HG03469 (cell line): Measurements from ENCODE around the gene RHOH.

Experiments
- ATAC-seq: cut with Tn5 transposase; IDR thresholded peaks from one replicate; pipeline ENCODE4 v1.9.1; 2021; ENCODE audit warnings: mild to moderate bottlenecking, moderate library complexity, moderate number of reproducible peaks; ENCODE audit not compliant: unreplicated experiment

Gene RHOH

GRCh38 chr4:40232610-40233009 is 35.8 kb downstream of the RHOH start:
- no peak for ATAC-seq

GRCh38 chr4:40233227-40233626 is 36.4 kb downstream of the RHOH start:
- ATAC-seq: no peak

DNA sequence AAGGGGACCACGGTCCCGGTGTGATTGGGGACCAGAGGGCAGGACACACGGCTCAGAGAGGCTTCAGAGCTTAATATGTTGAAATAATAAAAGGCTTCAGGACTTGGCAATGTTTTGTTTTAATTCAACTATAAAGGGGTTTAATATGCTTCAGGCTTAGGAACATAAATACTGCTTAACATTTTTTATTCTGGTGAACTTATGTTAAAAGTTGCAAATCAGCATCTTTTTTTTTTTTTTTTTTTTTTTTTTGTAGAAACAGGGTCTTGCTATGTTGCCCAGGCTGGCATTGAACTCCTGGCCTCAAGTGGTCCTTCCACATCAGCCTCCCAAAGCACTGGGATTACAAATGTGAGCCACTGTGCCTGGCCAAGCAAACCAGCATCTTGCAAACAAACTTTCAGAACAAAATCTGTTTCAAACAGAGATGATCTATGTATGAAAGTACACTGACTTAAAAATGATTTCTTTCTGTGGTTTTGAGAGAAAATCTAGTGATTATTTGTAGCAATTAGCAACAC is 37.7 kb downstream of the RHOH start:
- ATAC-seq: no peak

GRCh38 chr4:40238008-40238699 is 41.3 kb downstream of the RHOH start:
- no peak for ATAC-seq

DNA sequence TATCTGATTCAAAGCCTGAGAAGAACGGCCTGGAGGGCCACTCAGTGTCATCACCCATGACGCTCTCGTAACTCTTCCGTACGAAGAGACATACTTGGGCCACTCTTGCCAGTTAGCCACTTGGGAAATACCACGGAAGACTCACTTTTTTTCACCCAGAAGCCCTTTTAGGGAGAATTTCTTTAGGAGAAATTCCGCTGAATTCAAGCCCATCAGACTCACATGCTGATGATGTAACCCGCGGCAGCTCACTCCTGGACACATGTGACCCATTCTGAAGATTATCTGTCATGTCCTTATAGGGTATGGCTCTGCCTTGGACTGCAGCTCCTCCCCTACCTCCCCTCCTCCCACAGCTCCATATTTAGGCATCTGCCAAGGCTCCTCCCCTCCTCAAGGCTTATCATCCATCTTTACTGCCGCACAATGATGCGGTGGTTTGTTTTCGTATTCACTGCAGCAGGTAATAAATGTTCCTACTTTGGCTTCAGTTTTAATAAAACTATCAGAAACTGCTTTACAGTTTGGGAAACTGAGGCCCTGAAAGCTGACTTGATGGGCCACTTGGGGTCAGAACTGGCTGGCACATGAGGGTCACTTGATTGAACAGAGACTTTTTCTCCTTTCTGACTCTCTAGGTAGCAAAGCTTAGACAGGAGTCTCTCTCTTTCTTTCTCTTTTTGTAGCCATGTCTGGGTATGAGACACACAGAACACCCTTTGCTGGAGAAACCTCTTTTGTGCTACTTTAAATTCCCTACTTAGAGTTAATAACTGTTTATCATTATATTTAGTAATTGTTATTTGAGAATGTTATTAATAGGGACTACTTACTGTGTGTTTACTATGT is 42.1 kb downstream of the RHOH start:
- no peak for ATAC-seq

DNA sequence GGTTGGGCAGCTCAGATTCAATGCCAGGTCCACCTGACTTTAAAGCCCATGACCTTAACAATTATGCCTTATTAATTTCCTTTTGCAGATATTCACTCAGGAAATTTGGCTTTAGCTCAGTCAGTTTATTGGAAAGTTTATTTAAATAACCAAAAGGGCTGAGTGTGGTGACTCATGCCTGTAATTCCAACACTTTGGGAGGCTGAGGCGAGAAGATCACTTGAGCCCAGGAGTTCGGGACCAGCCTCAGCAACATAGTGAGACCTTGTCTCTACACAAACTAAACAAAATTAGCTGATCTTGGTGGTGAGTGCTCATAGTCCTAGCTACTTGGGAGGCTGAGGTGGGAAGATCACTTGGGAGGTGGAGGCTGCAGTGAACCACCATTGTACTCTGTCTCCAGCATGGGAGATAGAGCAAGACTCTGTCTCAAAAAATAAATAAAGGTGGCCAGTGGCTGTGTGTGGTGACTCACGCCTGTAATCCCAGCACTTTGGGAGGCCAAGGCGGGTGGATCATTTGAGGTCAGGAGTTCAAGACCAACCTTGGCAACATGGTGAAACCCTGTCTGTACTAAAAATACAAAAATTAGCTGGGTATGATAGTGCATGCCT is 43.3 kb downstream of the RHOH start:
- ATAC-seq: no peak

GRCh38 chr4:40241026-40241425 is 44.2 kb downstream of the RHOH start:
- no peak for ATAC-seq

GRCh38 chr4:40241941-40242340 is 45.1 kb downstream of the RHOH start:
- no peak for ATAC-seq

DNA sequence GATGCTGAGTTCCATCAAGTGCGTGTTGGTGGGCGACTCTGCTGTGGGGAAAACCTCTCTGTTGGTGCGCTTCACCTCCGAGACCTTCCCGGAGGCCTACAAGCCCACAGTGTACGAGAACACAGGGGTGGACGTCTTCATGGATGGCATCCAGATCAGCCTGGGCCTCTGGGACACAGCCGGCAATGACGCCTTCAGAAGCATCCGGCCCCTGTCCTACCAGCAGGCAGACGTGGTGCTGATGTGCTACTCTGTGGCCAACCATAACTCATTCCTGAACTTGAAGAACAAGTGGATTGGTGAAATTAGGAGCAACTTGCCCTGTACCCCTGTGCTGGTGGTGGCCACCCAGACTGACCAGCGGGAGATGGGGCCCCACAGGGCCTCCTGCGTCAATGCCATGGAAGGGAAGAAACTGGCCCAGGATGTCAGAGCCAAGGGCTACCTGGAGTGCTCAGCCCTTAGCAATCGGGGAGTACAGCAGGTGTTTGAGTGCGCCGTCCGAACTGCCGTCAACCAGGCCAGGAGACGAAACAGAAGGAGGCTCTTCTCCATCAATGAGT is 46.6 kb downstream of the RHOH start:
- ATAC-seq: no peak

DNA sequence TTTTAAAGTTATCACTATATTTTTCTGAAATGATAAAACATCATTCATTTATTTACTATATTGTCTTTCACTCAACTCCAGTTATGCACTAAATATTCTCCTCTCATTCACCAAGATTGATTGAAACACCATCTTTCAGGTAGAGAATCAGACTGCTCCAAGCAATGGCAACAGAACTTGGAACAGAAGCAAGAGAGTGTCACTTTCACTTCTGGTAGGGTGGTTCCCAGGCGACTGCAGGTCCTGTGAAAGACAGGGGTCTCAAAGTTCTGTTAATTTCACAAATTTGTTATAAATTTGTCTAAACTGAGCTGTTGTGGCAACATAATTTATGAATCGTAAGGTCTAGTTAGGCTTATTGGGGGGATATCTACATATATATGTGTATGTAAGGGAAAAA is 47.8 kb downstream of the RHOH start:
- ATAC-seq: no peak

DNA sequence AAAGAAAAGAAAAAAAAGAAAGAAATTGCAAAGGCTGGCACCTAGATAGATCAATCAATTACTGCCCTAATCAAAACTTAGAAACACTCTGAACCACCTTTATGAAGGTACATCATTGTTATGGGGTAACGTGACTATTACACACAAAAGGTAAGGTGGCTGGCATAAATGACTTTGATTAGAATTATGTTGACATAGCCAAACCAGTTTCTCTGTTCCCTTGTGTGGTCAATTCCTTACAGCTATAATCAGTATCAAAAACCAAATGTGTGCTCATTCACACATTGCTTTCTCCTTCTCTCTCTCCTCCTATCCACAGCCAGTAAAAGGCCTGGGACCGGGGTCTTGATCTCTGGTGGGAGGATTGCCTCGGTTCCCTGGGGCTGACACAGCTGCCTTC is 48.7 kb downstream of the RHOH start:
- no peak for ATAC-seq

GRCh38 chr4:40246011-40246900 is 49.4 kb downstream of the RHOH start:
- no peak for ATAC-seq

- no peak for ATAC-seq
Measured at GRCh38 chr4:40246938-40247337, 50.1 kb downstream of the RHOH start.

DNA sequence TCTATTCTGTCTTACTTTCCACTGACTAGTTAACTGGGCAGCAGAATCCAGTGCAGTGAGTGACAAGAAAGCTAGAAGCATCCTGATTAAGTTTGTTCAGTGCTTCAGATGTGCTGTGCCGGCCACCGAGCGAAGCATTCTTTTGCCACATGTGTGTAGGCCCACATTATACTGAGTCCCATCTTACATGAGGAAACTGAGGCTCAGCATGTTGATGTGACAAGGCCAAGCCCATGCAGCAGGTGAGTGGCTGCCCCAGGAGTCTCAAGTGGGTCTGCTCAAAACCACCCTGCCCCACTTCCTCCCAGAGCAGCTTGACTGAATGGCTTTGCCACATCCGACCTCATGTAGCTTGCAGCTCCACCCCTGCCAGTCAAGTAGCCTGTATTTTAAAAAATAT is 50.5 kb downstream of the RHOH start:
- no peak for ATAC-seq

DNA sequence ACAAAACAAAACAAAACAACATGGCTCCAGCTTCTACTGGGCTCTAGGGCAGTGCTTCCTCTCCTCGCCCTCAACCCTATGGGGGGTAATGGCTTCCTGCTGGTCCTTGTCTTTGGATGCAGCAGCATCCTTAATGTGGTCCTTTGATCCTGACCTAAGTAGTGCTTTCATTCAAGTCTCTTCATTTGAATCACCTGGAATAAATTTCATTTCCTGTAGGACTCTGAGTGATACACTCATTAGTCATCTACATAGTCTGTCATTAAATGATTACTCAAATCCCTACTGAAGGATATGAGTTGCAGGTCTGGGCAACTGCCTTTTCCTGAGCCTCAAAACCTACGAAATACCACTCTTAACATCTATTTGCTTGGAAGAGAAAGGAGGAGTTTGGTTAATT is 54.5 kb downstream of the RHOH start:
- no peak for ATAC-seq

- no peak for ATAC-seq
Measured at GRCh38 chr4:40253906-40254305, 57.1 kb downstream of the RHOH start.

- no peak for ATAC-seq
Measured at GRCh38 chr4:40254608-40255392, 58.0 kb downstream of the RHOH start.

DNA sequence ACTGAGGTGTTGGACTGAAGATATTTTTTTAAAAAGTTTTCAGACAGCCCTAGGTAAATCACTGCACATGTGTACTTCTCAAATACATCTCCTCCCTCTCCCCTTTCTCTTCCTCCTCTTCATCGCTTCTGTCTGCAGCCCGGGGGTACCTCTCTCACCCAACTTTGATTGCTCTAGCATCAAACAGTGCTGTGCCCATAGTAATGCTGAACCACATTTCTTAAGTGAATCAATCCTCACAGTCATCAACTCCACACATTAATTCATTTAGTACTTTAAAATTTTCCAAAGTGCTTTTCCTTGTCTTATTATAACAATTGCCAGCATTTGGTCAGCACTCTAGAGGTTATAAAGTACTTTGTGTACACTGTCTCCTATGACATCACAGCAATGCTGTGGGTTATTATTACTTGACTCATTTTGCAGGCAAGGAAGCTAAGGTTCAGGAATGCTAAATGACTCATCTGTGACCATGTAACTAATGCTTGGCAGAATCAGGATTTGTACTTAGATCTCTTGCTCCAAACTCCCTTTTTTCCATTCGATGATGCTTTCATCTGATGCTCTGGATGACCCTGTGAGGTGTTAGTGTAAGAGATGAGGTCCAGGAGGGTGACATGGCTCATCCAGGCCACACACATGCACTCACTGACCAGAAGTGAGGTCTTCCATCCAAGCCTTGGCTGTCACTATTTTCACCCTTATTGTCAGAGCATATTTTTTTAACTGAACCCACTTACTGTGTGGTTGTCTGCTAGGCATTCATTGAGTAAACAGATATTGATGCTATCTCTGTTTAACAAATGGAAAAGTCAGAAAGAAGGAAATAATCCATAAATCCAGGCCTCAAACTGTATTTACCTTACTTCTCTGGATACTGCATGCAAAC is 58.8 kb downstream of the RHOH start:
- no peak for ATAC-seq

DNA sequence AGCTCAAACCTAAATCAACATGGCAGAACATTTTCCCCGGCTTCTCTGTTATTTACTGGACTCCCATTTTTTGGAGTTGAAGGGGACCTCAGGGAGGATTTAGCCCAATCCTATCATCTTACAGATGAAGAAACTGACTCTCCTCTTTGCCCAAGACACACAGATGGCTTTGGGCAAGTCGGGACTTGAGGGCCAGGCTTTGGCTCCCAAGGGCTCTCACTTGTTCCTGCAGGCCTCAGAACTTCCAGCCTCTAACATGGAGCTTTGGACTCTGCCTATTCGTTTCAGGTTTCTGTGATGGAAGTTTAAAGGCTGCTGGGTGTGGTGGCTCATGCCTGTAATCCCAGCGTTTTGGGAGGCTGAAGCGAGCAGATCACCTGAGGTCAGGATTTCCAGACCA is 59.5 kb downstream of the RHOH start:
- ATAC-seq: no peak
